ENCODE data around the gene IGSF23.
A peak's percentile ranks its signal among the peaks of the same experiment; 100 is the strongest.

IGSF23 gene, protein sequence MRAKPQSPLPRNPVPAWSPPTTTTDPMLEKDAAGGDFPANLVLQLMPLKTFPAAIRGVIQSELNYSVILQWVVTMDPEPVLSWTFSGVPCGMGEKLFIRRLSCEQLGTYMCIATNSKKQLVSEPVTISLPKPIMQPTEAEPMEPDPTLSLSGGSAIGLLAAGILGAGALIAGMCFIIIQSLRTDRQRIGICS

DNA sequence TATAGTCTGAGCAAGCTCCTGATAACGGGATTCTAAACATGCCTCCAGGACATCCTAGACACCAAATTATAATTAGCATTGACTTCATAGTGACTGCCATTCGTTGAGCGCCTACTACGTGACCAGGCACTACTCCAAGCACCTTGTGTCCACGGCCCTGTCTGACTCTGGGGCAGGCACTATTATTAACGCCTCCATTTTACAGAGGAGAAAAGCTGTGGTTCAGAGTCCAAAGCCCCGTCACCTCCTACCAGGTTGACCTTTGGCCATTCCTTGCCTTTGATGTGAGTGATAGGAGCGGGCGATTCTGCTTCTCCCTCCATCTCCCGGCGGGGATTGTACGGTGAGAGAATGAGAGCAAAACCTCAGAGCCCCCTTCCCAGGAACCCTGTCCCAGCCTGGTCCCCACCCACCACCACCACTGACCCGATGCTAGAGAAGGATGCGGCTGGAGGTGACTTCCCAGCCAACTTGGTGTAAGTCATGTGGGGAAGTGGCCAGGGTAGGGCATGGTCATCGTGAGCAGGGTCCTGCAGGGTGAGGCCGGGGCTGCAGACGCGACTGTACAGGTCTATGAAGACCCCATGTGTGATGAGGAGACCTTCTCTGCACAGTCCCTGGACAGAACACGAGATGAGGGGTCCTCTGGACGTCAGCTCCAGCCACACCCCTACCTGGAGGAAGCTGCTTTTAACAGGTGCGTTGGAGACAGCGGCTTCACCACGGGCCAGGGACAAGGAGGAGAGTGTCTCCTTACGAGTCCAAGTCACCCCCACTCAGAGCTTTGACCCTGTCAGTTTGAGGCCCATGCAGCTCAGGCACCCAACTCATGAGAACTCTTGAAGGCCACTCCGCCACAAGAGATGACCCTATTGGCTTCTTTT, at the start of gene IGSF23:
Gene IGSF23 (plus strand): TSS at position 269 of the 884 bp plus-strand sequence. CDS start 83 bp downstream, at position 352.
- DNase-seq (ENCODE audit: extremely low read depth, low read depth), result no peak
- TF ChIP-seq, protein P1, sequence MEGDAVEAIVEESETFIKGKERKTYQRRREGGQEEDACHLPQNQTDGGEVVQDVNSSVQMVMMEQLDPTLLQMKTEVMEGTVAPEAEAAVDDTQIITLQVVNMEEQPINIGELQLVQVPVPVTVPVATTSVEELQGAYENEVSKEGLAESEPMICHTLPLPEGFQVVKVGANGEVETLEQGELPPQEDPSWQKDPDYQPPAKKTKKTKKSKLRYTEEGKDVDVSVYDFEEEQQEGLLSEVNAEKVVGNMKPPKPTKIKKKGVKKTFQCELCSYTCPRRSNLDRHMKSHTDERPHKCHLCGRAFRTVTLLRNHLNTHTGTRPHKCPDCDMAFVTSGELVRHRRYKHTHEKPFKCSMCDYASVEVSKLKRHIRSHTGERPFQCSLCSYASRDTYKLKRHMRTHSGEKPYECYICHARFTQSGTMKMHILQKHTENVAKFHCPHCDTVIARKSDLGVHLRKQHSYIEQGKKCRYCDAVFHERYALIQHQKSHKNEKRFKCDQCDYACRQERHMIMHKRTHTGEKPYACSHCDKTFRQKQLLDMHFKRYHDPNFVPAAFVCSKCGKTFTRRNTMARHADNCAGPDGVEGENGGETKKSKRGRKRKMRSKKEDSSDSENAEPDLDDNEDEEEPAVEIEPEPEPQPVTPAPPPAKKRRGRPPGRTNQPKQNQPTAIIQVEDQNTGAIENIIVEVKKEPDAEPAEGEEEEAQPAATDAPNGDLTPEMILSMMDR (IDR thresholded peaks at IDR 0.05; ENCODE audit: low read depth, low read length, missing control alignments), result no peak

DNA sequence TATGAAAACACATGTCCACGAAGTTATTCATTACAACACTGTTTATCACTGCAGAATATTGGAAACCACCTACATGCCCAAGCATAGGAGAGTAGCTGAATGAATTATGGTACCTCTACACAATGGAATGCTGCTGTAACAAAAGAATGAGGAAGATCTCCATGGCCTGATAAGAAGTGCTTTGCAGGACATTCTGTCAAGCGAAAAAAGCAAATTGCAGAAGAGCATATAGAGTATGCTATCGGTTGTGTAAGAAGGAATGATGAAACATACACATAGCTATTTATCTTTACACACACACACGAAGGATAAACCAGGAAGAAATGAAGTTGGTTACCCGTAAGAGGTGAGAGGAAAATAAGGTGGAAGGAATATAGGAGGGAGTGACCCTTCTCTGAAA, 46.4 kb upstream of the IGSF23 start:
- H3K4me3 ChIP-seq (replicated peaks; ENCODE audit: low read depth, low read length), result no peak overlapping the region
- DNase-seq (ENCODE audit: extremely low read depth, low read depth), result no peak
- TF ChIP-seq, protein P1 (IDR thresholded peaks at IDR 0.05; ENCODE audit: low read depth, low read length, missing control alignments), result no peak

More for the DNA sequence above, at the start of gene IGSF23:
- H3K4me3 ChIP-seq (replicated peaks; ENCODE audit: low read depth, low read length), result no peak within 1 kb of the TSS

DNA sequence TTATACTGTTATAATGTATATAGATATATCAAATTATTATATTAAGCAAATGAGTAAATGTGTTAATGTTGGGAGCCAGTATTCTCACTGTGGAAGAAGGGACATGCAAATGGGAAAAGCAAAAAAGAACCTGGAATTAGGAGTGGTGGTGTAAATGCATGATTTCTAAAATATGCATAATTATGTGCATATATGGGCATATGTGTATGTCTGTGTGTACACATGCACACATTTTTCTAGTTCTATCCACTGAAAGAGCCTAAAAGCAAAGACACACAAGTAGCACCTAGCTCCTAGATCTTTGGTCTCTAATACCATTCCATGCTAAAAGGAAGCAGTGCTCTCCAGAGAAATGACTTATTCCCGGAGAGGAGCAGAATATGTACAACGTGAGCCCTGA, 45.6 kb upstream of the IGSF23 start:
- TF ChIP-seq, protein P1 (IDR thresholded peaks at IDR 0.05; ENCODE audit: low read depth, low read length, missing control alignments), result no peak
- H3K4me3 ChIP-seq (replicated peaks; ENCODE audit: low read depth, low read length), result no peak overlapping the region
- no peak for DNase-seq (ENCODE audit: extremely low read depth, low read depth)

DNA sequence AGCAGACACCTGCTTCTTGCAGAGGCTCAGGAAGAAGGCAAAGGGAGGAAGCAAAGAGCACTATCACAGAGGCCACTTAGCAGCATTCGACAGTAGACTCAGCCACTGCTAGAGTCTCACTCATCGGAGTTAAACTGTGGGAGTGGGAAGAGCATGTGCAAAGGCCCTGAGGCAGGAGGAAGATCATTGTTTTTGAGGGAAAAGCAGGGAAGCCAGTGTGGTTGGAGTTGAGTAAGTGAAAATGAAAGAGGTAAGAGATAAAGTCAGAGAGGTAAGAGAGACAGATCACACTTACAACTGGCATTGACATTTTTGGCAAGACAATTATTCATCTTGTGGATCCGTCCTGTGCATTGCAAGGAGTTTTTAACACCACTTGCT, 42.8 kb upstream of the IGSF23 start:
- H3K4me3 ChIP-seq (replicated peaks; ENCODE audit: low read depth, low read length), result no peak overlapping the region
- no peak for DNase-seq (ENCODE audit: extremely low read depth, low read depth)
- TF ChIP-seq, protein P1 (IDR thresholded peaks at IDR 0.05; ENCODE audit: low read depth, low read length, missing control alignments), result no peak

DNA sequence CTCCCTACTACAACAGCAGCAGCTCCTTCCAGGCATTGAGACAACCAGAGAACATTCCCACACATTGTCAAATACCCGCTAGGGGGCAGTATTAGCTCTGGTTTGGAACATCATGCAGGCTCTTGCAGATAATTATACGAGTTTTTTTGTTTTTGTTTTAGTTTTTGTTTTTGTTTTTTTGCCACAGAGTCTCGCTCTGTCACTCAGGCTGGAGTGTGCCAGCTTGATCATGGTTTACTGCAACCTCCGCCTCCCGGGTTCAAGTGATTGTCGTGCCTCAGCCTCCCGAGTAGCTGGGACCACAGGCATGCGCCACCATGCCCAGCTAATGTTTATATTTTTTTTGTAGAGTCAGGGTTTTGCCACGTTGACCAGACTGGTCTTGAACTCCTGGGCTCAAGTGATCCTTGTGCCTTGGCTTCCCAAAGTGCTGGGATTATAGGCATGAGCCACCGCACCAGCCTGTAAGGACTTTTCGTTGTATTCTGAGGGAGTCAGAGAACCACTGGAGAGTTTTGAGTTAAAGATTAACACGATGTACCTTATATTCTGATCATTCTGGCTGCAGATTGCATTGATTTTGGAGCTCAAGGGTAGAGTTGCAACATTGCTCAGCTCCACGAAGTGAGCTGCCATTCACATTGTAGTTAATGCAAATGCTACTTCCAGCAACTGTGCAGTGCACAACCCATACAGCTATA, 42.2 kb upstream of the IGSF23 start:
- TF ChIP-seq, protein P1 (IDR thresholded peaks at IDR 0.05; ENCODE audit: low read depth, low read length, missing control alignments), result peak; percentile 73
- DNase-seq (ENCODE audit: extremely low read depth, low read depth), result peak; percentile 79
- H3K4me3 ChIP-seq (replicated peaks; ENCODE audit: low read depth, low read length), result no peak overlapping the region

DNA sequence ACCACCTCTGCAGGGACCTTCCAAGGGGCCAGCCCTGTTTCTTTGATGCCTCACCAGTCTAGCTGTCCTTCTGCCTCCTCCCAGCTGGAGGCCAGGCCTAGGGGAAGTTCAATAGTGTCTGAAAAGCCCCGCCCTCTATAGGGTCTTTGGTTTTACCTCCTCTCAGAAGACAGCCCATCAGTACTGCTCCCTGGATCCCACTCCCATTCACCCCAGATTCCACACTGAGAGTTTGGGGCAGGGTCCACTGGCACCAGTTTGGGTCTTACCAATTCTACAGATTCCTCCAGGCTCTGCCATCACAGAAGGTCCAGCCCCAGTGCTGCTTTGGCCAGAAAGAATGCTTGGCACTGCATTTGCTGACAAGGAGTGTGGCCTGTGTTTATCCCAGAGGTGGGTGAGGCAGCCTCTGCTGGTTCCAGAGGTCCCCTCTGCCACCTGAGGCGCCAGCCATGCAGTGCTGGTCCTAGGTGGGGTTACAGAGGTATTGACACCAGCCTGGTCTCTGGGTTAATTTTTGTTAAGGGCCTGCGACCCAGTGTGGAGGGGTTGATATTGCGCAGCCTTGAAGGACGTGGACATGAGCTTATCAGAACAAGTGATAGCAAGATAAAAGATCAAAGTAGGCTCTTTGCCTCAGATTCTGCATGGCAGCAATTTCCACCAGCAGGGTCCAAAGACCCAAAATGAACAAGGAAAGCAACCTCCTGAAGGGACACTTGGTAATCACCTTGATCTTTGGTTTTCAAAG, 41.4 kb upstream of the IGSF23 start:
- H3K4me3 ChIP-seq (replicated peaks; ENCODE audit: low read depth, low read length), result no peak overlapping the region
- DNase-seq (ENCODE audit: extremely low read depth, low read depth), result no peak
- TF ChIP-seq, protein P1 (IDR thresholded peaks at IDR 0.05; ENCODE audit: low read depth, low read length, missing control alignments), result no peak

All from HFF-Myc (cell line).